ENCODE data around the gene HOOK1. TPM values are rescaled to one million over a fixed set of nuclear protein-coding genes. Genes with fewer than 3 reads are reported as not detected.

HOOK1 gene
- total RNA-seq, 1 experiment from 2014 or later, result 42.0 TPM

DNA sequence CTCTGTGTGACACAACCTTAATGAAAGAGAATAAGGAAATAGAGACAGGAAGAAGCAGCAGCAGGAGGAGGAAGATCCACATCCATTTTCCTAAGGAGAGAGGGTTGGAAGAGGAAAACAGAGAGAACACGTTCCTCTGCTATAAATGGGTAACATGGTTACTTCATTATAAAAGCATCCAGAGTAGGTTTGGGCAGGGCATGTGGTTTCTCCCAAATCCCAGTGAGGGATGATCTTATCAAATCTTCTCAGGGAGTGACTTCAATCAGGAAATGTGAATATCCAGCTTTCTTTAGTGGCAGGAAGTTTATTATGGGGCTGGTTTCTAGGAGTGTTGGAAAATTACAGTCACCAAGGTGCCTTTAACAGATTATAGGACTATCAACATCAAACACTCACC, 100.8 kb downstream of the HOOK1 start:
- Mint-ChIP-seq H3K4me3 (no peak overlapping the region), H3K27me3 (ENCODE audit: low read depth) (no peaks in the 10 kb centered on the region; the same call in none of the 2 replicates), H3K9me3 (no peaks in the 10 kb centered on the region), H3K36me3 (ENCODE audit: insufficient read depth in 1 of 3, low read depth in 3 of 3) (no peaks in the 10 kb centered on the region), H3K4me1 (no peaks in the 10 kb centered on the region), H3K27ac (no peak overlapping the region)
- Histone ChIP-seq H3K4me2 (ENCODE audit: insufficient read depth, insufficient read length, low read length) (no peak overlapping the region), H3K4me1 (ENCODE audit: insufficient read depth, low read length) (no peaks in the 10 kb centered on the region), H3K79me2 (ENCODE audit: insufficient read depth, low read length) (no peaks in the 10 kb centered on the region), H4K8ac (replicated peaks; ENCODE audit: insufficient read length, low read depth, low read length) (no peak overlapping the region), H3K27me3 (ENCODE audit: insufficient read depth, low read length) (no peaks in the 10 kb centered on the region), H2BK12ac (ENCODE audit: insufficient read length, low read depth, low read length) (no peak overlapping the region), H3K23me2 (ENCODE audit: insufficient read length, low read depth, low read length, poor library complexity, severe bottlenecking) (no peaks in the 10 kb centered on the region), H3K18ac (ENCODE audit: insufficient read length, low read depth, low read length) (no peak overlapping the region), H3K9me3 (ENCODE audit: control insufficient read depth, low read depth, low read length) (no peaks in the 10 kb centered on the region), H3K79me1 (ENCODE audit: insufficient read depth, low read depth, low read length, poor library complexity, severe bottlenecking) (no peaks in the 10 kb centered on the region), H3K23ac (ENCODE audit: insufficient read length, low read depth, low read length) (no peak overlapping the region), H2AFZ (ENCODE audit: low read length) (no peak overlapping the region), H4K20me1 (ENCODE audit: control insufficient read depth, insufficient read depth, insufficient read length) (no peaks in the 10 kb centered on the region), H3K27ac (ENCODE audit: insufficient read length, low read depth, low read length) (no peak overlapping the region), H3K56ac (ENCODE audit: insufficient read length, low read depth, low read length) (no peak overlapping the region), H2BK15ac (ENCODE audit: low read depth, low read length) (no peak overlapping the region), H3K4ac (ENCODE audit: low read depth, low read length) (no peak overlapping the region), H2AK5ac (ENCODE audit: insufficient read length, low read length) (no peak overlapping the region), H4K91ac (ENCODE audit: insufficient read length, low read depth, low read length) (no peak overlapping the region), H2BK120ac (ENCODE audit: low read depth, low read length, poor library complexity, severe bottlenecking) (no peak overlapping the region), H3K14ac (ENCODE audit: insufficient read depth, low read length) (no peak overlapping the region), H4K5ac (ENCODE audit: insufficient read length, low read depth, low read length) (no peak overlapping the region), H3K9ac (ENCODE audit: extremely low read depth, insufficient read length, low read length) (no peak overlapping the region), H3T11ph (ENCODE audit: low read length) (no peak overlapping the region), H2BK20ac (ENCODE audit: low read depth, low read length, poor library complexity, severe bottlenecking) (no peak overlapping the region), H2BK5ac (ENCODE audit: insufficient read length, low read length) (no peak overlapping the region)
- no peak for TF ChIP-seq CTCF (conservative IDR thresholded peaks at IDR 0.05)
- no peak for DNase-seq
- WGBS (ENCODE audit: extremely low coverage, insufficient read length, low lambda C conversion rate), result no CpG with 5 or more reads among the region's 1 CpG

Data from H9 (cell line).